ENCODE data around the gene SERGEF. TPM values are rescaled to one million over a fixed set of nuclear protein-coding genes. Genes with fewer than 3 reads are reported as not detected.

SERGEF gene
- total RNA-seq, 1 donor: 36.9 TPM

DNA sequence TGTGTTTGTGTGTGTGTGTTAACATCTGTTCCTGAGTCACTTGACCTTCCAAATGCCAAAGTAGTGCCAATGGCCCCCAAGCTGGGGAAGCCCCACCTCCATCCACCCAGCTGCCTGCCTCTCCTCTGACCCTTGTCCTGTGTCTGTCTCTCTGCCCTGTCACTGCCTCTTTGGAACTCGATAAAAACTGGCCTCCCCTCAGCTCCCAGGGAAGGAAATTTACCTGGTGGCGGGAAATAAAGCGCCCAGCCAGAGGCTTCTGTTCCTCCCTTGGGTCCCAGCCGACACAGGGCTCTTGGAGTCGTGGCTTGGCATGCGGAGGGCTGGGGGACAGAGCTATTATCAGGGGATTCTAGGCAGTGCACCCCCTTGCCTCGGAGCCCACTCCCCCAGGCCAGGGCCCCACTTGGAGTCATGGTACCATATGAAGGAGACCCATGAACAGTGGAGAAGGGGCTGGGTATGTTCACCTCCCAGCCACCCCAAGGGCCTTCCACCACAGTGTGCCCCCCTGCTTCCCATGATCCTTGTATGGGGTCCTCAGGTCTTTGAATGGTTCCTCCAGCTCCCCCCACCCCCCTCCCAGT is 272.1 kb downstream of the SERGEF start:
- DNase-seq (ENCODE audit: low read depth in 2 of 3, low spot score in 2 of 3): no peak

DNA sequence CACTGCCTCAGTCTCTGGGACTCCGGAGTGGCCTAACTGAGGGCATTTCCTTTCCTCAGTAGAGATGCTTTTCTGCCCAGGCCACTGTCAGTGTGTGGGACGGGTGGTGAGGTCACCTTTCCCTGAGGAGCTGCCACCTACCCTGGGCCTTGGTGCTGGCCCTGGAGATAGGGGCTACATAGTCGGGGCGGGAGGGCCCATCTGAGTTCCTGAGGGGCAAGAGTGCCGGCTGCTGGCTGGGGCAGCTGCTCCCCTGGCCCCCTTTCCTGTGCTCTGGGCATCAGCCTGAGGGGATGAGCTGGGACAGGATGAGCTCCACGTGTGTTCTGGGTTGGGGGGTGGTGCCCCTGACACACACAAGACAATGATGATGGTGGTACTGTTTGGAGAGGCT is 272.9 kb downstream of the SERGEF start:
- no peak for DNase-seq (ENCODE audit: low read depth in 2 of 3, low spot score in 2 of 3)

DNA sequence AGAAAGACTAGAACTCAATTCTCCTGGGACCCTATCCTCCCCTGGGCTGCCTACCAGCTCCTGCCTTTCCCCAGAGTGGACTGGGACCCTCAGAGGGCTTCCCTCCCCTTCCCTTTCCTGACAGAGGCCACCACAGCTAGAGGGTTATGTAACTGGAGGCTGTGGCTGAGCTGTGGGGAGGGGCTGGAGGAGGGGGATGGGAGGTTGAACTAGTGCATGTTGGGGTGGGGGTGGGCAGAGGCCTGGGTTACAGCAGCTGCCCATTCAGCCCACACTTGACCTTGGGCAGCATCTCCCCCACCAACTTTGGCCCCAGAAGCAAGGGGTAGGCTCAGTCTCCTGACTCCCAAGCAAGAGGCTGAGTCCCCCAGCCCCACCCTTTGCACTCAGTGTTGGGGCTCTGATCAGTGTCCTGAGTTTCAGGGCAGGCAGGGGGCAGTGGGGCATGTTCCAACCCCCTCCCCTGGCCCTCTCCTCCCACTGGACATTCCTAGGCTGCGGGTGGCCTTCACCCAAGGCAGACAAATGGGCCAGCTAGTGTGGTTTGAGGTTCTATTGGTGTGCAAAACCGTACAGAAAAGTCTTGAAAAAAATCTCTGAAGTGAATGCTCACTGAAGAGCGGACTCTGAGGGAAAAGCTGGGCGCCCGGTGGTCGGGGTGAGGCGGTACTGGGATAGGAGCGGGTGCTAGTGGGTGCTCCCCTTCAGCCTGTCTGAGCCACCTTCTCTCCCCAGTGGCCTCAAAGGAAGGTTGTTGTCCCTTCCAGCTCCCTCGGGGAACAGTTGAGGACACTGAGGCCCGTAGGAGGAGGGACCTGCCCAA is 274.5 kb downstream of the SERGEF start:
- DNase-seq (ENCODE audit: low read depth in 2 of 3, low spot score in 2 of 3): no peak

Other genes with a start within 250 kb of the SERGEF start
- gene TPH1, start 33.2 kb upstream of the SERGEF start, total RNA-seq: 0.27 TPM
- 9.7 TPM for gene SAAL1, start 93.0 kb upstream of the SERGEF start, total RNA-seq
- not detected for gene MRGPRX3, start 119.5 kb upstream of the SERGEF start, total RNA-seq
- not detected for gene MRGPRX4, start 159.8 kb upstream of the SERGEF start, total RNA-seq
- gene SAA4, start 223.8 kb upstream of the SERGEF start, total RNA-seq: not detected
- not detected for gene SAA2, start 235.6 kb upstream of the SERGEF start, total RNA-seq